GM18508 (cell line): Measurements from ENCODE around the gene AMOTL1.
"Not testable (repeated sequence)": the region's sequence is repeated elsewhere in the genome, so short reads cannot be mapped to it uniquely, and the experiment has no call there.

Experiments
- ATAC-seq: cut with Tn5 transposase; IDR thresholded peaks from one replicate; pipeline ENCODE4 v1.9.1; 2021; ENCODE audit warnings: moderate number of reproducible peaks; ENCODE audit not compliant: insufficient read depth, unreplicated experiment

AMOTL1 gene

DNA sequence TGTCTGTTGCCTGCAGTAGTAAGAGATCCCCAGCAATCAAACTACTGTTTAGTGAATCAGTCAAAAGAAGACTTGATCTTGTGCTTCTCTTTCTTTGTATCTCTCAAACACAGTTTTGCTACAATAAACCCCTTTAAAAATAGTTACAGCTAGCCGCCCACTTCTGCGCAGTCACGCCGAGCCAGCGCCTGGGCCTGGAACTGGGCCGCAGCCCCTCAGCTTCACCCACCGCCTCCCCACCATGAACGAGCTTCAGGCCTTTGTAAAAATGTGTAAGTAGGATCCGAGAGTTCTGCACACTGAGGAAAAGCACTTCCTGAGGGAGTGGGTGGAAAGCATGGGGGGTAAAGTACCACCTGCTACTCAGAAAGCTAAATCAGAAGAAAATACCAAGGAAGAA lies 144.7 kb downstream of the AMOTL1 start:
- ATAC-seq: no peak

DNA sequence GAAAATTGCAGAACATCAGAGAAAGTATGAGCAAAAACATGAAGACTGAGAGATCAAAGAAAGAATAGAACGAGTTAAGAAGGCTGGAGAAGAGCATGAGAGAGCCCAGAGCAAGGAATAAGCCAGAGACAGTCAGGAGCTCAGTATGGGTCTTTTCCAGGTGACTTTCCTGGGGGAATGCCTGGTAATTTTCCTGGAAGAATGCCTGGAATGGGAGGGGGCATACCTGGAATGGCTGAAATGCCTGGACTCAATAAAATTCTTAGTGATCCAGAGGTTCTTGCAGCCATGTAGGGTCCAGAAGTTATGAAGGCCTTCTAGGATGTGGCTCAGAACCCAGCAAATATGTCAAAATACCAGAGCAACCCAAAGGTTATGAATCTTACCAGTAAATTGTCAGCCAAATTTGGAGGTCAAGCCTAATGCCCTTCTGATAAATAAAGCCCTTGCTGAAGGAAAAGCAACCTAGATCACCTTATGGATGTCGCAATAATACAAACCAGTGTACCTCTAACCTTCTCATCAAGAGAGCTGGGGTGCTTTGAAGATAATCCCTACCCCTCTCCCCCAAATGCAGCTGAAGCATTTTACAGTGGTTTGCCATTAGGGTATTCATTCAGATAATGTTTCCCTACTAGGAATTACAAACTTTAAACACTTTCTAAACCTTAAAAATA lies 145.7 kb downstream of the AMOTL1 start:
- ATAC-seq: not testable (repeated sequence)

DNA sequence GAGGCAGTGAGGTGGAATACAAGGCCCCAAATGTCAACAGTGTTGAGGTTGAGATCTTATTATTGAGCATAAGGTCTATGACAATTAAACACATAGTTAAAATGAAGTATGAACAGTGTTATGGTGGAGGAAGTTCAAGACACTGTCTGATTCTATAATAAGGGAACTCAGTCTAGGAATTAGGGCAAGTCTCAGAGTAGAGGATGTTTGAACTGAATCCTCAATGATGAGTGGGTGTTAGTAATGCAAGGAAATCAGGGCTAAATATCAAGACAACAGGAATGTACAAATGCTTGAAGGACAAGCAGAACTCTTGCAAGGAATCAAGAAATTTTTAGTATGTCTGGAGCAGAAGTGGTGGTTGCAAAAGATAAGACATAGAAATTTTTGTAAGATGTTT lies 152.2 kb downstream of the AMOTL1 start:
- no peak for ATAC-seq

DNA sequence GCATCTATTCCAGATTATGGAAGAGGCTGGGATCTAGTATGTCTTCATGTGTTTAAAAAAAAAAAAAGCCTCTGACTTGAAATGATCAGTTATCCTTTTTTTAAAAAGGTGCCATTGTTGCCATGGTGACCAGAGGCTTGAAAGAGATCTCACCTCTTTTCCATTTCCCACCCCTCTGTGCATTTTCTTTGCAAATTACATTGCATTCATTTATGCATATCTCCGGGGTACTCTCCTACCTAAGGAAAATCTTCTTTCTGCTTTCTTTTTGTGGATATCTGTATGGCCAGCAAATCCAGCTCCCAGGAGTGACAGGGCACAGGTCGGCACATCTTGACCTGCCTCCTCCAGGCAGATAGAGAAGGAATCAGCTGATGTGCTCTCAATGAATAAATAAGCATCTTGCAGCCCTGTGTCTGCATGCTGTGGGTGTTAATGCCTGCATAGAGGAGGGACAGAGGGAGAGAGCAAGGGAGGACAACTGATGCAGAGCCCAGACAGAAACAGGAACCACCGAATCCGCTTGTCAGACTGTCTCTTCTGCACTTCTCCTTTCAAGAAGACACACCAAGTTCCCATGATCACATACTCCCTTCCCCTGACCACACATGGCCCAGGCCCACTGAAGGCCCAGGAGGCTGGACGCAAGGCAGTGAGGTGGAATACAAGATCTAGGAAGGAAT lies 154.3 kb downstream of the AMOTL1 start:
- ATAC-seq: no peak

DNA sequence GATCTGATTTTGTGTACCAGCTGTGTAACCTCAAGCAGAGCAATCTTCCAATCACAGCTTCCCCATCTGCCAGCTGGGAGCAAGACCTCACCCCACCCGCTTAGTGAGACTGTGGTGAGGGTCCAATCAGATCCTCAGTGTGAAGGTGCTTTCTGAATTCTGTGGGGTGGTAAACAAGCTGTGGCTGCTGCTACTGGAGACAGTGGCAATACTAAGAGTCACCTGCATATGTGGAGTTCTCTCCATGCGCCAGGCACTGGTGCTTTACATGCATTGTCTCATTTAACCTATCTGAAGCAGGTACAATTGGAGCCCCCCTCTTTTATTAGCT lies 154.8 kb downstream of the AMOTL1 start:
- ATAC-seq: no peak

DNA sequence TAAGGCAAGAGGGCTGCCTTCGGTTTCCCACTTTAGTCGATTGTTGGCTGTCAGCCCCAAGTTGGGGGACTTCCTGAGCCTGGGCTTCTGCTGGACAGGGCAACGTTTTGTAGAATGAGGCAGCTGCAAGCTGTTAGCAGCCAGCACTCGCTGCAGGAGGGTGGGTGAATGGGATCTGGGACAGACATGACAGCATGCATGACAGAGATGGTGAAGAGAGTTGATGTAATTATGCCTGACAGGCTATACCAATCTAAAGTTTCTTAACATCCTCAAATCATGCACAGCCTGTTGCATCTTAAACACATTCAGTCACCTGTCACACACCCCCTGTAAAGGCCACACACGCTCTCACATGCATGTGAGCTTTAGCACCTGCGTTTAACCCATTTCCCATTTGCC lies 156.0 kb downstream of the AMOTL1 start:
- no peak for ATAC-seq

DNA sequence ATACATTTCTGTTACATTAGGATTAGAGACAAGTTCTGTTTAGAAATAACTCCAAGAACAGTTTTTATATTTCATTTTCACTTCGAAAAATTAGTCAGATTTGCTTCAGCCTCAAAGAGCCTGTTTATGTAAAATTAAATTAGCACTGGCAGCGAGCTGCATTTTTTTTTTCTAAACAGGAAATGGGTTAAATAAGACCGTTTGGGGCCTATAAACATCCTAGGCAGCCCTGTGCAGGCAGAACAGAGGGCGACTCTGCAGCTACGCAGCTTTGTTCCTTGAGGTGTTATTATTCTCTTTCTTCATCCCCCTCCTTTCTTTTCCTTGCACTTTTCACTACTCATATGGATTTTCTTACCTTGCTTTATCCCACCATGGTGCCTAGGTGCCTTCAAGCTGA lies 156.5 kb downstream of the AMOTL1 start:
- ATAC-seq: no peak

DNA sequence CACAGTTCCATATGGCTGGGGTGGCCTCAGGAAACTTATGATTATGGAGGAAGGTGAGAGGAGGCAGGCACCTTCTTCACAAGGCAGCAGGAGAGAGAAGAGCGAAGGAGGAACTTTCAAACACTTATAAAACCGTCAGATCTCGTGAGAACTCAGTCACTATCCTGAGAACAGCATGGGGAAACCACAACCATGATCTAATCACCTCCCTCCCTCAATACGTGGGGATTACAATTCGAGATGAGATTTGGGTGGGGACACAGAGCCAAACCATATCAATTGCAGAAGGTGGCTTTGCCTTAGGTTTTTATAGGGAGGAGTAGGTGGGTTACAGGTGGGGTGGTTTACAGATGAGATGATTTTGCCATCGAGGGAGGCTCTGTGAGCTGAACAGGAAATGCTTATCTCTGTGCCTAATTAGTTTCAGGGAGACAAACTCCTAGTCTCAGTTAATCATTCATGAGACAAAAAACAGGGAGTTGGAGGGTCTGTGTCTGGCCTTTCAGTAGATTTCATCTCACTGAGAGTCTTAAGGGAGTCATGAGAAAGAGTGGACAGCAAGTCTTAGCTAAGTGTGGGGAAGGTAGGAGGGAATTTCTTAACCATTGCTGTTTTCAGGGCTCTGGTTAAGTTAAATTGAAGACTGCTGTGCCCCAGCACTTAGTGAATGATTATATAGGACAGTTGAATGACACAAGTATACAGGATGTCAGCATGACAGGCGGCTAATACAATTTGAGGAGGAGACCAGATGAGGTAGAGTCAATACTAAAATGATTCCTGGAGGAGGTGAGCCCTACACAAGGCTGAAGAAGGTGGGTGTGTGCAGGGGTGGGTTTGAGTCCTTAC lies 157.5 kb downstream of the AMOTL1 start:
- ATAC-seq: peak; percentile 87

DNA sequence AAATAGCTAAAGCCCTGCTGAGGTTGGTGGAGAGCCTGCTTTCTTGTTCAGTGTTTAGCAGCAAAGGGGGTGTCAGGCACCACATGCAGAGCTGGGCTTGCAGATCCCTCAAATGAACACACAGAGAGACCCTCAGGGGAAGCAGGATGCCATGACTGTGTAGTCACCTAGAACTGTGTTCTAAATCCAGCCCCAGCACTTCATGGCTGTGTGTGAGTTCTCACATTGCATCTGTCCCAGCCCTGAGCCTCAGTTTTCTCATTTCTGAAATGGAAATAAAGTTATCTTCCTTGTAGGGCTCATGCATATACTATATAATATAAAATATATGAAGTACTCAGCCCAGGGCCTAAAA lies 158.1 kb downstream of the AMOTL1 start:
- no peak for ATAC-seq
